NAMALWA (cell line): Measurements from ENCODE around the gene THSD4.
"Not testable (repeated sequence)": the region's sequence is repeated elsewhere in the genome, so short reads cannot be mapped to it uniquely, and the experiment has no call there.

Source experiments
- DNase-seq: peaks from one replicate; pipeline ENCODE4 v3.0.0-alpha.2; 2015; ENCODE audit warnings: low spot score

The THSD4 gene

GRCh38 chr15:71124937-71125790, 9.9 kb downstream of the THSD4 start:
- DNase-seq: no peak

- peak; percentile 9 for DNase-seq
These were observed 10.7 kb downstream of the THSD4 start for GRCh38 chr15:71125831-71126450.

- DNase-seq: no peak
These were observed 11.8 kb downstream of the THSD4 start for GRCh38 chr15:71127083-71127482.

GRCh38 chr15:71128159-71128558, 12.9 kb downstream of the THSD4 start:
- DNase-seq: not testable (repeated sequence)

GRCh38 chr15:71128939-71129562, 13.8 kb downstream of the THSD4 start:
- no peak for DNase-seq

- no peak for DNase-seq
These were observed 14.4 kb downstream of the THSD4 start for GRCh38 chr15:71129669-71130068.

- DNase-seq: no peak
These were observed 16.5 kb downstream of the THSD4 start for GRCh38 chr15:71131601-71132362.

- DNase-seq: no peak
These were observed 18.6 kb downstream of the THSD4 start for GRCh38 chr15:71133747-71134472.

GRCh38 chr15:71136159-71136783, 21.0 kb downstream of the THSD4 start:
- no peak for DNase-seq

GRCh38 chr15:71136793-71137518, 21.7 kb downstream of the THSD4 start:
- DNase-seq: no peak

GRCh38 chr15:71138473-71138872, 23.2 kb downstream of the THSD4 start:
- no peak for DNase-seq

GRCh38 chr15:71139241-71139640, 24.0 kb downstream of the THSD4 start:
- DNase-seq: no peak

GRCh38 chr15:71141572-71141971, 26.3 kb downstream of the THSD4 start:
- DNase-seq: no peak

GRCh38 chr15:71142780-71143179, 27.5 kb downstream of the THSD4 start:
- DNase-seq: no peak

- DNase-seq: no peak
These were observed 28.4 kb downstream of the THSD4 start for GRCh38 chr15:71143373-71144310.

GRCh38 chr15:71145648-71146047, 30.4 kb downstream of the THSD4 start:
- DNase-seq: no peak

- no peak for DNase-seq
These were observed 31.3 kb downstream of the THSD4 start for GRCh38 chr15:71146580-71146982.

GRCh38 chr15:71148048-71148447, 32.8 kb downstream of the THSD4 start:
- DNase-seq: no peak
